Common myeloid progenitor, CD34-positive (primary cell): ENCODE results near the gene TLX3.
A peak's percentile ranks its signal among the peaks of the same experiment; 100 is the strongest.

Experiments used
- CTCF ChIA-PET: fragments of 350-600 bp; sonication (Branson Sonifier 250); formaldehyde crosslinking; loops from one replicate; lab custom pipeline; 2021; ENCODE audit warnings: antibody characterized with exemption; lab: Charles Lee
- POLR2A ChIA-PET: fragments of 350-600 bp; sonication (Branson Sonifier 250); formaldehyde crosslinking; loops from one replicate; lab custom pipeline; 2021; ENCODE audit warnings: antibody characterized with exemption; lab: Charles Lee
- DNase-seq, 3 donors: peaks; one replicate each; pipeline versions ENCODE4 v3.0.0 to v3.0.0-alpha.2; 2013
- H3K27ac ChIP-seq, 2 experiments: 1 replicate in 1 of 2; 2 replicates in 1 of 2; pipeline ENCODE4 v1.7.0; 2013; ENCODE audit warnings: inconsistent platforms in 2 of 2, low read length in 2 of 2, mild to moderate bottlenecking in 2 of 2, low read depth in 1 of 2, moderate library complexity in 1 of 2; ENCODE audit not compliant: severe bottlenecking in 2 of 2, insufficient read depth in 1 of 2, poor library complexity in 1 of 2
- H3K27me3 ChIP-seq, 5 experiments: replicated peaks in 2 of 5; 1 replicate in 3 of 5; 2 replicates in 2 of 5; pipeline versions ENCODE4 v1.6.1 to v1.7.0; 2013; ENCODE audit warnings: low read length in 4 of 5, mild to moderate bottlenecking in 2 of 5, moderate library complexity in 2 of 5, inconsistent platforms in 1 of 5; ENCODE audit not compliant: insufficient read depth in 5 of 5, control insufficient read depth in 4 of 5
- H3K36me3 ChIP-seq, 4 experiments: 1 replicate in 2 of 4; 2 replicates in 2 of 4; pipeline versions ENCODE4 v1.6.1 to v1.7.0; 2013; ENCODE audit warnings: low read length in 3 of 4, control low read depth in 1 of 4, mild to moderate bottlenecking in 1 of 4; ENCODE audit not compliant: control insufficient read depth in 4 of 4, insufficient read depth in 4 of 4
- H3K4me1 ChIP-seq, 4 experiments: 1 replicate in 3 of 4; 2 replicates in 1 of 4; pipeline versions ENCODE4 v1.6.1 to v1.7.1; 2013; ENCODE audit warnings: low read length in 3 of 4, mild to moderate bottlenecking in 3 of 4, control low read depth in 1 of 4, inconsistent platforms in 1 of 4, moderate library complexity in 1 of 4; ENCODE audit not compliant: control insufficient read depth in 4 of 4, insufficient read depth in 4 of 4; ENCODE audit errors: control extremely low read depth in 1 of 4
- H3K4me3 ChIP-seq, 7 experiments: 1 replicate in 4 of 7; 2 replicates in 3 of 7; pipeline versions ENCODE4 v1.5.1 to v1.7.0; 2013; ENCODE audit warnings: mild to moderate bottlenecking in 7 of 7, low read length in 6 of 7, moderate library complexity in 6 of 7, inconsistent platforms in 2 of 7, low read depth in 2 of 7, control low read depth in 1 of 7; ENCODE audit not compliant: insufficient read depth in 4 of 7, control insufficient read depth in 1 of 7; ENCODE audit errors: extremely low read depth in 1 of 7
- H3K9me3 ChIP-seq, 5 experiments: 1 replicate in 4 of 5; 2 replicates in 1 of 5; pipeline versions ENCODE4 v1.6.1 to v1.7.1; 2013; ENCODE audit warnings: low read length in 4 of 5, mild to moderate bottlenecking in 2 of 5, inconsistent platforms in 1 of 5, low read depth in 1 of 5, moderate library complexity in 1 of 5; ENCODE audit not compliant: control insufficient read depth in 4 of 5, insufficient read depth in 2 of 5; ENCODE audit errors: control extremely low read depth in 1 of 5
- WGBS: methylation state at CpG from one replicate; pipeline ENCODE4 v1.1.5; 2013; ENCODE audit not compliant: insufficient coverage; 5-methylcytosine and 5-hydroxymethylcytosine counted together

The TLX3 gene

DNA sequence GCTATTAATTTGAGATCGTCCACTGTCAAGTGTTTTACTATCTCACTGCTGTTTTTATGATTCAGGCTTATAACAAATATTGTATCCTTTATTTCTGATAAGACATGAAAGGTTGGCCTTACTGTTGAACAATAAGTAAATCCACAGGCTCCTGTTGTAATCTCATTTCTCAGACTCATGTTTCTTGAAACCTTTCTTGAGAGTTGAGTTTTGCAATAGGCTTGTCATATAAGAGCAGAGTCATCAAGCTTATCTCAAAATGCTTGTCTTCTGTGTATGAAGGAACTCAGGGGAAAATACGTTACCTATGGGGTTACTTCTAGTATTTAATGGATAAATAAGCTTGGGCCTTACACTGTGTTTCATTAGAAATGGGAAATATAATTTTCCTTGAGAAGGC is 9.2 kb upstream of the TLX3 start:
- WGBS = 90% methylated on average over 1 of the region's 2 CpGs
- ChIA-PET CTCF (interaction anchor here (0.5 to 1.3 kb wide), 3 partner anchors 9 to 71 kb away, joined by 3 to 5 read pairs (median 3); partner anchors contain the start of gene TLX3), POLR2A (no interaction called here)
- H3K4me3 ChIP-seq = no peak overlapping the region
- no peak for DNase-seq
- H3K4me1 ChIP-seq = no peaks in the 10 kb centered on the region
- no peaks in the 10 kb centered on the region for H3K9me3 ChIP-seq
- peaks cover 0 to 2% (median 0%) of the 10 kb centered on the region in 4 experiments for H3K36me3 ChIP-seq
- H3K27me3 ChIP-seq = peaks cover 4 to 22% (median 6%) of the 10 kb centered on the region in 5 experiments
- no peak overlapping the region for H3K27ac ChIP-seq

DNA sequence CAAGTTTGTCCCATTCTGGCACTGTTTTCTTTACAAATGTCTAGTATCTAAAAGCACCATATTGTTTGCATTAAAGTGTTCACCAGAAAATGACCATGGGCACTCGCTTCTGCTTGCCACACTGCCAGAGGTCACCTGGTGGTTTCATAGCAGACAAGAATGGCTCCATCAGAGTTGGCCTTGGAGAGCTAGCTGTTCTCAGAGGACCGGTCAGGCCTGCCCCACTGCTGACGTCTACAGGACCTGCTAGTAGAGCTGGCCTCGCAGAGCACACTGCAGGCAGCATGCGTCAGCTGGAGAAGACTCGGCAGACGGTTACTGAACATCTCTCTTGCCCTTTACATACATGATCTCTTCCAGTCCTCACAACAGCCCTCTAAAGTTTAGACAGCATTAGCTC is 8.7 kb upstream of the TLX3 start:
- peaks cover 6 to 27% (median 10%) of the 10 kb centered on the region in 5 experiments for H3K27me3 ChIP-seq
- peaks cover 0 to 2% (median 0%) of the 10 kb centered on the region in 4 experiments for H3K36me3 ChIP-seq
- no peak overlapping the region for H3K27ac ChIP-seq
- no peaks in the 10 kb centered on the region for H3K4me1 ChIP-seq
- H3K4me3 ChIP-seq = no peak overlapping the region
- CTCF ChIA-PET = interaction anchor here (0.5 to 1.3 kb wide), 2 partner anchors 9 to 71 kb away, joined by 3 to 5 read pairs; partner anchors contain the start of gene TLX3
- no peak for DNase-seq
- POLR2A ChIA-PET = no interaction called here
- no peaks in the 10 kb centered on the region for H3K9me3 ChIP-seq
- 99% methylated on average over 7 of the region's 7 CpGs for WGBS

DNA sequence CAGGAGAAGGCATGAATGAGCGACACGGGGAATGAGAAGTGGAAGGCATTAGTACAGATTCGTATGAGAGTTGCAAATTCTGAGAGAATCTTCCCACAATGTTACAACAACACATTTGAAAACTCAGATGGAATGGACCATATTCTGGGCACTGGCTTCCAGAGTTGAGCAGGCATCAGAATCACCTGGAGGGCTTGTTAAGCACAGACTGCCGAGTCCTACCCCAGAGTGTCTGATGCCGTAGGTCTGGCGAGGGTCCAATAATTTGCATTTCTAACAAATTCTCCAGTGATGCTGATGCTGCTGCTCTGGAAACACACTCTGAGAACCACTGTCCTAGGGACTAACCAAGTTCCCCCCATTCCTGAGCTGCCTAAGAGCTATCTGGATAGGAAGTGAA is 2.9 kb upstream of the TLX3 start:
- Histone ChIP-seq H3K4me3 (no peak overlapping the region), H3K4me1 (peaks cover 0 to 44% (median 28%) of the 10 kb centered on the region in 4 experiments), H3K9me3 (no peaks in the 10 kb centered on the region), H3K36me3 (peaks cover 0 to 2% (median 0%) of the 10 kb centered on the region in 4 experiments), H3K27ac (no peak overlapping the region), H3K27me3 (peaks cover 12 to 85% (median 46%) of the 10 kb centered on the region in 5 experiments)
- ChIA-PET POLR2A (no interaction called here), CTCF (interaction anchor here (1.0 to 2.3 kb wide), 5 partner anchors 10 to 515 kb away, joined by 3 to 8 read pairs (median 4); no protein-coding TSS in a partner anchor)
- DNase-seq = peak in 1 of 3 donors; percentile 21
- WGBS = 34% methylated on average over 4 of the region's 6 CpGs

DNA sequence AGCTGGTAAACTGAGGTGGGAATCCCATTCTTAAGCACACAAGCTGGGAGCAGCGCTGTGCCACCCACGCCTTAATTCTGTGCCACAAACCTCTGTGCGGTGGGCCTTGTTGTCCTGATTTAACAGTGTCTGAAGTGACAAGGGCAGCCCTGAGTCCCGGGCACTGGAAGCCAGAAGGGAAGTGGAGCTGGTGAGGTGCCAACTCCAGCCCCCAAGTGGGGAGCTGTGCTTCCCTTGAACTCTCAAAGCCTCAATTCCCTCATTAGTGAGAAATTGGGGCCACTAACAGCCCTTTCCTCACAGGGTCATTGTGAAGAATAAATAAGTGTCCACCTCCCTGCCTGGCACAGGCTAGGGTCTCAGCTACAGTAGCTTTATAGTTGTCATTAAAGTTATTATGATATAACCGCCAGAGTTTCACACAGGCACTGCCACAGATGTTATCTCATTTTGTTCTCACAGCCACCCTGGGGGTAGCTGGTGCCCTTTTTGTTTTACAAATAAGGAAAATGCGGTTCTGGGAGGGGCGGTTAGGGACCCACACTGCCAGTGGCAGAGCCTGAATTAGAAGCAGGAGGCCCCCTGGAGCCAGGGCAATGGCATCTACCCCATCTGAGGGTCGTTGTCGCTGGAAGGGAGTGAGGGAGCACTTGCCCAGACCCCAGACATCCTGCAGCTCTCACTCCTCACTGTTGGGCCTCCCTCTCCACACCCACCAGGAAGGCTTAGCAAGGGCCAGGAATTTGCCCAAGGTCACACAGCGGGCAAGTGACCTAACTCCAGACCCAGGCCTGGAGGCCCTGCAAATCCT is 2.1 kb upstream of the TLX3 start:
- no peaks in the 10 kb centered on the region for H3K36me3 ChIP-seq
- no peak overlapping the region for H3K27ac ChIP-seq
- H3K9me3 ChIP-seq = no peaks in the 10 kb centered on the region
- CTCF ChIA-PET = interaction anchor here (0.8 to 2.3 kb wide), 8 partner anchors 9 to 515 kb away, joined by 3 to 8 read pairs (median 3); no protein-coding TSS in a partner anchor
- peak overlapping the region in 2 of 7 experiments; percentile 17 to 24 for H3K4me3 ChIP-seq
- H3K27me3 ChIP-seq = peaks cover 12 to 90% (median 47%) of the 10 kb centered on the region in 5 experiments
- peaks cover 0 to 51% (median 35%) of the 10 kb centered on the region in 4 experiments for H3K4me1 ChIP-seq
- peak; percentile 43 to 77 (median 67) for DNase-seq
- POLR2A ChIA-PET = no interaction called here
- 6% methylated on average over 6 of the region's 10 CpGs for WGBS

DNA sequence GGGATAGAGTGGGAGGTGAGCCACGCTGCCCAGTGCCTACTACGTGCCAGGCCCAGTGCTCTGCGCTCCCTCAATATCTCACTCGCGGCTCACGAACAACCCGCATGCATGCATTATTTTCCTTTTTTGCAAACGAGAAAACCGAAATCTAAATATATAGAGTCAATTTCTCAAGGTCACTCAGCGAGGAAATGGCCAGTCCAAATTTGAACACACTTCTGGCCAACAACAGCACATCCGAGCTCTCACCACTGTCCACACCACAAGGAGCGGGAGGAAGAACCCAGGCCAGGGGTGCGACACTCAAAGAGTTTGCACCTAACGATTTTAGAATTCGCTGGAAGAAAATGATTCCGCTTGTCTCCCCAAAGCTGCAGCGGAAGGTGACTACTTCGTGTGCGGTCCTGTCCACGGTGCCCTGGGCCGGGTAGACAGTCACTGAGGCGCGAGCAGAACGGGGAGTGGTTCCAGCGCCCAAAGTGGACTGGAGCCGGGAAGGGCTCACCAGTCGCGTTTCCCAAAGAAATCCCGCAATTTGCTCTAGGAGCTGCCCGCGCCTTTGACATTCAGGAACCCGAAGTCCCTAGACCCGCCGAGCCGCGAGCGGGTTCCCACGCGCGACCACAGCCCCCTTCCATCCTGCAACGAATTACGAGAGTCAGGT is 1.1 kb upstream of the TLX3 start:
- ChIA-PET CTCF (interaction anchor here (1.0 to 2.3 kb wide), 4 partner anchors 9 to 325 kb away, joined by 3 to 8 read pairs (median 6); no protein-coding TSS in a partner anchor), POLR2A (no interaction called here)
- H3K4me1 ChIP-seq = peaks cover 0 to 59% (median 43%) of the 10 kb centered on the region in 4 experiments
- H3K9me3 ChIP-seq = no peaks in the 10 kb centered on the region
- H3K27me3 ChIP-seq = peaks cover 12 to 99% (median 53%) of the 10 kb centered on the region in 5 experiments
- H3K27ac ChIP-seq = no peak overlapping the region
- no peak overlapping the region for H3K4me3 ChIP-seq
- DNase-seq = peak in 1 of 3 donors; percentile 13
- H3K36me3 ChIP-seq = no peaks in the 10 kb centered on the region
- WGBS = 20% methylated on average over 37 of the region's 42 CpGs

DNA sequence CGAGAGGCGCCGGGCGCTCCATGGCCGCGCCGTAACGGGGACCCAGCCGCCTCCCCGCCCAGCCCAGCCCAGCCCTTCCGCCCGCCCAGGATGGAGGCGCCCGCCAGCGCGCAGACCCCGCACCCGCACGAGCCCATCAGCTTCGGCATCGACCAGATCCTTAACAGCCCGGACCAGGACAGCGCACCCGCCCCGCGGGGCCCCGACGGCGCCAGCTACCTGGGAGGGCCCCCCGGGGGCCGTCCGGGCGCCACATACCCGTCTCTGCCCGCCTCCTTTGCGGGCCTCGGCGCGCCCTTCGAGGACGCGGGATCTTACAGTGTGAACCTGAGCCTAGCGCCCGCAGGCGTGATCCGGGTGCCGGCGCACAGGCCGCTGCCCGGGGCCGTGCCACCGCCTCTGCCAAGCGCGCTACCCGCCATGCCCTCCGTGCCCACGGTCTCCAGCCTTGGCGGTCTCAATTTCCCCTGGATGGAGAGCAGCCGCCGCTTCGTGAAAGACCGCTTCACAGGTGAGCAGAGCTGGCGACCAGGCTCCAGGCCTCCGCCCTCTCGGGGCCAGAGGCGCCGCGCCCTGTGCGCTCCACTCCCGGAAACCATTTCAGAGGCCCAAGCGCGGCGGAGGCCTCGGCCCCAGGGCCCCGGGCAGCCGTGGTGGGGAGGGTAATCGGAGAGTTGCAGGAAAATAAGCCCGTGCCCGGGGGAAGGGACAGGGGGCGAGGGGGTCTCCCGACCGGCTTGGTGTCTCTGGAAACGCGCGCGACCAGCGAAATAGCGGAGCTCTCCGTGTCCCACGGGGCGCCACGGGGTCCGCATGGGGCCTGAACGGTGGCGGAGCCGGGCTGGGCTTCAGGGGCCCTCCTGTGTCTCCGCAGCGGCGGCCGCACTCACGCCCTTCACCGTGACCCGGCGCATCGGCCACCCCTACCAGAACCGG is 496 bp downstream of the TLX3 start:
- 3% methylated on average over 100 of the region's 106 CpGs for WGBS
- Histone ChIP-seq H3K27ac (no peak overlapping the region), H3K4me3 (peak overlapping the region in 3 of 7 experiments; percentile 16 to 23 (median 22)), H3K9me3 (no peaks in the 10 kb centered on the region), H3K4me1 (peaks cover 0 to 66% (median 46%) of the 10 kb centered on the region in 4 experiments), H3K36me3 (no peaks in the 10 kb centered on the region), H3K27me3 (peaks cover 7 to 100% (median 60%) of the 10 kb centered on the region in 5 experiments)
- DNase-seq = peak in 1 of 3 donors; percentile 38
- POLR2A ChIA-PET = no interaction called here
- CTCF ChIA-PET = interaction anchor here (0.8 to 1.8 kb wide), 5 partner anchors 9 to 15 kb away, joined by 3 to 6 read pairs (median 4); no protein-coding TSS in a partner anchor
